ENCODE measurements around the gene NHERF2. TPM values are rescaled to one million over a fixed set of nuclear protein-coding genes. Genes with fewer than 3 reads are reported as not detected.

The NHERF2 gene
- total and polyA plus RNA-seq, 7 experiments from 2014 or later: 0.33 to 3.8 (median 3.5) TPM

GRCh38 chr16:2058420-2058819 is 31.7 kb downstream of the NHERF2 start:
- no peak overlapping the region for H3K4me3 ChIP-seq (ENCODE audit: low read length)
- no peaks in the 10 kb centered on the region for H3K4me1 ChIP-seq (ENCODE audit: control insufficient read depth in 2 of 2, insufficient read depth in 2 of 2, low read length in 2 of 2)
- Mint-ChIP-seq H3K4me3 (no peak overlapping the region), H3K4me1 (no peaks in the 10 kb centered on the region), H3K36me3 (peaks cover 0 to 7% (median 0%) of the 10 kb centered on the region in 5 donors), H3K9me3 (no peaks in the 10 kb centered on the region), H3K27ac (peak overlapping the region in 1 of 9 donors; percentile 67), H3K27me3 (no peaks in the 10 kb centered on the region)
- ChIA-PET CTCF (no interaction called here), POLR2A (no interaction called here)
- intact Hi-C loops (cut with micrococcal nuclease): no loop called here
- H3K9me3 ChIP-seq (ENCODE audit: control insufficient read depth in 2 of 3, low read length in 3 of 3): no peaks in the 10 kb centered on the region
- H3K27me3 ChIP-seq (ENCODE audit: control insufficient read depth in 2 of 2, insufficient read depth in 2 of 2, low read length in 2 of 2): no peaks in the 10 kb centered on the region
- no peak overlapping the region for H3K27ac ChIP-seq (ENCODE audit: low read depth, low read length)
- no peak for DNase-seq
- ATAC-seq: no peak
- peaks cover 0 to 85% (median 3%) of the 10 kb centered on the region in 3 experiments for H3K36me3 ChIP-seq (ENCODE audit: control insufficient read depth in 2 of 3, insufficient read depth in 3 of 3, low read length in 3 of 3)

- no peak overlapping the region for H3K27ac Mint-ChIP-seq
- peaks cover 0 to 85% (median 3%) of the 10 kb centered on the region in 3 experiments for H3K36me3 ChIP-seq (ENCODE audit: control insufficient read depth in 2 of 3, insufficient read depth in 3 of 3, low read length in 3 of 3)
- H3K4me1 ChIP-seq (ENCODE audit: control insufficient read depth in 2 of 2, insufficient read depth in 2 of 2, low read length in 2 of 2): no peaks in the 10 kb centered on the region
- ATAC-seq (no peak), DNase-seq (no peak)
- no peaks in the 10 kb centered on the region for H3K27me3 ChIP-seq (ENCODE audit: control insufficient read depth in 2 of 2, insufficient read depth in 2 of 2, low read length in 2 of 2)
- peaks cover 0 to 12% (median 0%) of the 10 kb centered on the region in 5 donors for H3K36me3 Mint-ChIP-seq
- no peak overlapping the region for H3K4me3 Mint-ChIP-seq
- no peak overlapping the region for H3K4me3 ChIP-seq (ENCODE audit: low read length)
- CTCF ChIA-PET: no interaction called here
- no peaks in the 10 kb centered on the region for H3K9me3 ChIP-seq (ENCODE audit: control insufficient read depth in 2 of 3, low read length in 3 of 3)
- H3K4me1 Mint-ChIP-seq: no peaks in the 10 kb centered on the region
- no peak overlapping the region for H3K27ac ChIP-seq (ENCODE audit: low read depth, low read length)
- POLR2A ChIA-PET: no interaction called here
- intact Hi-C loops (cut with micrococcal nuclease): no loop called here
- H3K9me3 Mint-ChIP-seq: no peaks in the 10 kb centered on the region
- no peaks in the 10 kb centered on the region for H3K27me3 Mint-ChIP-seq
These were observed 32.2 kb downstream of the NHERF2 start for GRCh38 chr16:2058872-2059271.

GRCh38 chr16:2060346-2060745 is 33.6 kb downstream of the NHERF2 start:
- DNase-seq: no peak
- Mint-ChIP-seq H3K4me1 (no peaks in the 10 kb centered on the region), H3K27me3 (no peaks in the 10 kb centered on the region), H3K27ac (no peak overlapping the region), H3K4me3 (no peak overlapping the region), H3K36me3 (peaks cover 0 to 10% (median 0%) of the 10 kb centered on the region in 5 donors), H3K9me3 (no peaks in the 10 kb centered on the region)
- intact Hi-C loops (cut with micrococcal nuclease): no loop called here
- peaks cover 0 to 80% (median 0%) of the 10 kb centered on the region in 3 experiments for H3K36me3 ChIP-seq (ENCODE audit: control insufficient read depth in 2 of 3, insufficient read depth in 3 of 3, low read length in 3 of 3)
- H3K9me3 ChIP-seq (ENCODE audit: control insufficient read depth in 2 of 3, low read length in 3 of 3): no peaks in the 10 kb centered on the region
- H3K27me3 ChIP-seq (ENCODE audit: control insufficient read depth in 2 of 2, insufficient read depth in 2 of 2, low read length in 2 of 2): no peaks in the 10 kb centered on the region
- no peak overlapping the region for H3K4me3 ChIP-seq (ENCODE audit: low read length)
- ChIA-PET CTCF (no interaction called here), POLR2A (interaction anchor here (0.6 kb wide), 1 partner anchor 14 kb away, joined by 3 read pairs; no protein-coding TSS in a partner anchor)
- no peaks in the 10 kb centered on the region for H3K4me1 ChIP-seq (ENCODE audit: control insufficient read depth in 2 of 2, insufficient read depth in 2 of 2, low read length in 2 of 2)
- no peak overlapping the region for H3K27ac ChIP-seq (ENCODE audit: low read depth, low read length)
- no peak for ATAC-seq

GRCh38 chr16:2061023-2061422 is 34.3 kb downstream of the NHERF2 start:
- ChIA-PET POLR2A (no interaction called here), CTCF (no interaction called here)
- Histone ChIP-seq H3K9me3 (ENCODE audit: control insufficient read depth in 2 of 3, low read length in 3 of 3) (no peaks in the 10 kb centered on the region), H3K27ac (ENCODE audit: low read depth, low read length) (no peak overlapping the region), H3K27me3 (ENCODE audit: control insufficient read depth in 2 of 2, insufficient read depth in 2 of 2, low read length in 2 of 2) (no peaks in the 10 kb centered on the region), H3K36me3 (ENCODE audit: control insufficient read depth in 2 of 3, insufficient read depth in 3 of 3, low read length in 3 of 3) (peaks cover 0 to 83% (median 0%) of the 10 kb centered on the region in 3 experiments), H3K4me1 (ENCODE audit: control insufficient read depth in 2 of 2, insufficient read depth in 2 of 2, low read length in 2 of 2) (no peaks in the 10 kb centered on the region), H3K4me3 (ENCODE audit: low read length) (no peak overlapping the region)
- no peak overlapping the region for H3K27ac Mint-ChIP-seq
- no peaks in the 10 kb centered on the region for H3K9me3 Mint-ChIP-seq
- H3K36me3 Mint-ChIP-seq: peaks cover 0 to 14% (median 3%) of the 10 kb centered on the region in 5 donors
- DNase-seq: no peak
- no peaks in the 10 kb centered on the region for H3K4me1 Mint-ChIP-seq
- intact Hi-C loops (cut with micrococcal nuclease): no loop called here
- no peak overlapping the region for H3K4me3 Mint-ChIP-seq
- H3K27me3 Mint-ChIP-seq: no peaks in the 10 kb centered on the region
- ATAC-seq: no peak

GRCh38 chr16:2061526-2061925 is 34.8 kb downstream of the NHERF2 start:
- DNase-seq: no peak
- H3K27ac Mint-ChIP-seq: no peak overlapping the region
- H3K4me1 ChIP-seq (ENCODE audit: control insufficient read depth in 2 of 2, insufficient read depth in 2 of 2, low read length in 2 of 2): no peaks in the 10 kb centered on the region
- ATAC-seq: no peak
- H3K36me3 ChIP-seq (ENCODE audit: control insufficient read depth in 2 of 3, insufficient read depth in 3 of 3, low read length in 3 of 3): peaks cover 0 to 84% (median 0%) of the 10 kb centered on the region in 3 experiments
- no peaks in the 10 kb centered on the region for H3K9me3 Mint-ChIP-seq
- H3K4me3 ChIP-seq (ENCODE audit: low read length): no peak overlapping the region
- peaks cover 0 to 18% (median 6%) of the 10 kb centered on the region in 5 donors for H3K36me3 Mint-ChIP-seq
- no peak overlapping the region for H3K27ac ChIP-seq (ENCODE audit: low read depth, low read length)
- CTCF ChIA-PET: no interaction called here
- H3K27me3 ChIP-seq (ENCODE audit: control insufficient read depth in 2 of 2, insufficient read depth in 2 of 2, low read length in 2 of 2): no peaks in the 10 kb centered on the region
- intact Hi-C loops (cut with micrococcal nuclease): no loop called here
- no peaks in the 10 kb centered on the region for H3K4me1 Mint-ChIP-seq
- no peaks in the 10 kb centered on the region for H3K27me3 Mint-ChIP-seq
- H3K9me3 ChIP-seq (ENCODE audit: control insufficient read depth in 2 of 3, low read length in 3 of 3): no peaks in the 10 kb centered on the region
- POLR2A ChIA-PET: no interaction called here
- H3K4me3 Mint-ChIP-seq: no peak overlapping the region

GRCh38 chr16:2062801-2063200 is 36.1 kb downstream of the NHERF2 start:
- peaks cover 0 to 74% (median 0%) of the 10 kb centered on the region in 3 experiments for H3K36me3 ChIP-seq (ENCODE audit: control insufficient read depth in 2 of 3, insufficient read depth in 3 of 3, low read length in 3 of 3)
- H3K4me3 Mint-ChIP-seq: no peak overlapping the region
- H3K9me3 Mint-ChIP-seq: no peaks in the 10 kb centered on the region
- POLR2A ChIA-PET: no interaction called here
- no peak overlapping the region for H3K27ac Mint-ChIP-seq
- no peak for DNase-seq
- no peaks in the 10 kb centered on the region for H3K4me1 Mint-ChIP-seq
- intact Hi-C loops (cut with micrococcal nuclease): no loop called here
- CTCF ChIA-PET: no interaction called here
- no peaks in the 10 kb centered on the region for H3K9me3 ChIP-seq (ENCODE audit: control insufficient read depth in 2 of 3, low read length in 3 of 3)
- no peak overlapping the region for H3K27ac ChIP-seq (ENCODE audit: low read depth, low read length)
- no peaks in the 10 kb centered on the region for H3K4me1 ChIP-seq (ENCODE audit: control insufficient read depth in 2 of 2, insufficient read depth in 2 of 2, low read length in 2 of 2)
- H3K27me3 Mint-ChIP-seq: no peaks in the 10 kb centered on the region
- peaks cover 0 to 21% (median 6%) of the 10 kb centered on the region in 5 donors for H3K36me3 Mint-ChIP-seq
- ATAC-seq: no peak
- no peak overlapping the region for H3K4me3 ChIP-seq (ENCODE audit: low read length)
- H3K27me3 ChIP-seq (ENCODE audit: control insufficient read depth in 2 of 2, insufficient read depth in 2 of 2, low read length in 2 of 2): no peaks in the 10 kb centered on the region

- Mint-ChIP-seq H3K9me3 (no peaks in the 10 kb centered on the region), H3K27me3 (no peaks in the 10 kb centered on the region), H3K4me3 (no peak overlapping the region), H3K36me3 (peaks cover 0 to 25% (median 6%) of the 10 kb centered on the region in 5 donors), H3K4me1 (no peaks in the 10 kb centered on the region), H3K27ac (no peak overlapping the region)
- Histone ChIP-seq H3K9me3 (ENCODE audit: control insufficient read depth in 2 of 3, low read length in 3 of 3) (no peaks in the 10 kb centered on the region), H3K27me3 (ENCODE audit: control insufficient read depth in 2 of 2, insufficient read depth in 2 of 2, low read length in 2 of 2) (no peaks in the 10 kb centered on the region), H3K36me3 (ENCODE audit: control insufficient read depth in 2 of 3, insufficient read depth in 3 of 3, low read length in 3 of 3) (peaks cover 0 to 67% (median 0%) of the 10 kb centered on the region in 3 experiments), H3K27ac (ENCODE audit: low read depth, low read length) (no peak overlapping the region), H3K4me1 (ENCODE audit: control insufficient read depth in 2 of 2, insufficient read depth in 2 of 2, low read length in 2 of 2) (no peaks in the 10 kb centered on the region), H3K4me3 (ENCODE audit: low read length) (no peak overlapping the region)
- CTCF ChIA-PET: no interaction called here
- intact Hi-C loops (cut with micrococcal nuclease): no loop called here
- POLR2A ChIA-PET: no interaction called here
- DNase-seq (no peak), ATAC-seq (no peak)
These were observed 37.2 kb downstream of the NHERF2 start for GRCh38 chr16:2063861-2064260.
